Activated naive CD8-positive, alpha-beta T cell treated with anti-CD3 and anti-CD28 coated beads, Interleukin-2, amount 10 ng/mL, durations not matched to agents 7 days and 5 days (primary cell): ENCODE data around the gene TLR5. TPM values are rescaled to one million over a fixed set of nuclear protein-coding genes. Genes with fewer than 3 reads are reported as not detected.

ENCODE experiments used
- ATAC-seq: fragments of 150-1000 bp; cut with Tn5 transposase; one replicate; pipeline ENCODE4 v1.10.0; 2021; ENCODE audit warnings: low read depth, moderate library complexity
- POLR2A ChIA-PET: fragments of 350-600 bp; sonication (Branson Sonifier 250); formaldehyde crosslinking; loops from one replicate; lab custom pipeline; 2021; ENCODE audit warnings: antibody characterized with exemption; lab: Charles Lee
- DNase-seq: peaks from one replicate; pipeline ENCODE4 v3.0.0; 2021
- H3K27ac Mint-ChIP-seq: one replicate; pipeline ENCODE4 v1.8.0; 2022; ENCODE audit warnings: mild to moderate bottlenecking, mixed read lengths
- H3K27me3 Mint-ChIP-seq: one replicate; pipeline ENCODE4 v1.8.0; 2022; ENCODE audit warnings: mild to moderate bottlenecking, moderate library complexity, mixed read lengths
- H3K36me3 Mint-ChIP-seq: one replicate; pipeline ENCODE4 v1.8.0; 2021; ENCODE audit warnings: mild to moderate bottlenecking, mixed read lengths
- H3K4me1 Mint-ChIP-seq: one replicate; pipeline ENCODE4 v1.8.0; 2021; ENCODE audit warnings: mixed read lengths
- H3K4me3 Mint-ChIP-seq: one replicate; pipeline ENCODE4 v1.8.0; 2022; ENCODE audit warnings: mild to moderate bottlenecking, moderate library complexity, mixed read lengths
- H3K9me3 Mint-ChIP-seq: one replicate; pipeline ENCODE4 v1.8.0; 2021; ENCODE audit warnings: mixed read lengths
- total RNA-seq, 2 experiments: library from RNA; stranded (reverse); gene quantifications; one replicate each; pipeline ENCODE4 v1.2.3, GENCODE V29; 2021

Gene TLR5
- total RNA-seq, 2 experiments from 2014 or later: 0.28 to 1.8 TPM

GRCh38 chr1:223084464-223084866, 58.6 kb downstream of the TLR5 start:
- Mint-ChIP-seq H3K9me3 (no peaks in the 10 kb centered on the region), H3K36me3 (no peaks in the 10 kb centered on the region), H3K4me3 (no peak overlapping the region), H3K27ac (no peak overlapping the region), H3K4me1 (peaks cover 4% of the 10 kb centered on the region), H3K27me3 (no peaks in the 10 kb centered on the region)
- ATAC-seq: no peak
- no peak for DNase-seq
- POLR2A ChIA-PET: no interaction called here

- no peak for ATAC-seq
- no peaks in the 10 kb centered on the region for H3K9me3 Mint-ChIP-seq
Observed at GRCh38 chr1:223083831-223084230, 59.2 kb downstream of the TLR5 start.

GRCh38 chr1:223082914-223083313, 60.1 kb downstream of the TLR5 start:
- Mint-ChIP-seq H3K4me1 (peaks cover 4% of the 10 kb centered on the region), H3K27ac (no peak overlapping the region), H3K27me3 (no peaks in the 10 kb centered on the region), H3K4me3 (no peak overlapping the region), H3K9me3 (no peaks in the 10 kb centered on the region), H3K36me3 (no peaks in the 10 kb centered on the region)
- POLR2A ChIA-PET: no interaction called here
- ATAC-seq (no peak), DNase-seq (no peak)

More at GRCh38 chr1:223083831-223084230, 59.2 kb downstream of the TLR5 start:
- POLR2A ChIA-PET: no interaction called here
- H3K27me3 Mint-ChIP-seq: no peaks in the 10 kb centered on the region
- no peak overlapping the region for H3K4me3 Mint-ChIP-seq
- H3K4me1 Mint-ChIP-seq: peaks cover 4% of the 10 kb centered on the region
- no peak for DNase-seq
- no peak overlapping the region for H3K27ac Mint-ChIP-seq
- no peaks in the 10 kb centered on the region for H3K36me3 Mint-ChIP-seq

- H3K4me3 Mint-ChIP-seq: peak overlapping the region; percentile 63
- no peaks in the 10 kb centered on the region for H3K27me3 Mint-ChIP-seq
- no peak overlapping the region for H3K27ac Mint-ChIP-seq
- POLR2A ChIA-PET: no interaction called here
- DNase-seq (peak; percentile 82), ATAC-seq (peak; percentile 93)
- peaks cover 1% of the 10 kb centered on the region for H3K4me1 Mint-ChIP-seq
- H3K9me3 Mint-ChIP-seq: no peaks in the 10 kb centered on the region
- no peaks in the 10 kb centered on the region for H3K36me3 Mint-ChIP-seq
Observed at GRCh38 chr1:223081181-223081994, 61.7 kb downstream of the TLR5 start.

GRCh38 chr1:223079498-223079897, 63.5 kb downstream of the TLR5 start:
- H3K4me1 Mint-ChIP-seq: peaks cover 1% of the 10 kb centered on the region
- no peaks in the 10 kb centered on the region for H3K27me3 Mint-ChIP-seq
- no peak overlapping the region for H3K4me3 Mint-ChIP-seq
- POLR2A ChIA-PET: no interaction called here
- DNase-seq: no peak
- H3K36me3 Mint-ChIP-seq: no peaks in the 10 kb centered on the region
- no peak for ATAC-seq
- H3K27ac Mint-ChIP-seq: no peak overlapping the region
- H3K9me3 Mint-ChIP-seq: no peaks in the 10 kb centered on the region

- H3K27me3 Mint-ChIP-seq: peaks cover 3% of the 10 kb centered on the region
- POLR2A ChIA-PET: no interaction called here
- H3K4me1 Mint-ChIP-seq: peaks cover 1% of the 10 kb centered on the region
- no peak overlapping the region for H3K4me3 Mint-ChIP-seq
- ATAC-seq: no peak
- no peaks in the 10 kb centered on the region for H3K9me3 Mint-ChIP-seq
- no peaks in the 10 kb centered on the region for H3K36me3 Mint-ChIP-seq
- no peak overlapping the region for H3K27ac Mint-ChIP-seq
- no peak for DNase-seq
Observed at GRCh38 chr1:223077247-223077833, 65.7 kb downstream of the TLR5 start.

- H3K9me3 Mint-ChIP-seq: no peaks in the 10 kb centered on the region
- peaks cover 3% of the 10 kb centered on the region for H3K27me3 Mint-ChIP-seq
- no peaks in the 10 kb centered on the region for H3K36me3 Mint-ChIP-seq
- POLR2A ChIA-PET: no interaction called here
- H3K4me1 Mint-ChIP-seq: peaks cover 1% of the 10 kb centered on the region
- H3K27ac Mint-ChIP-seq: no peak overlapping the region
- ATAC-seq (no peak), DNase-seq (no peak)
- no peak overlapping the region for H3K4me3 Mint-ChIP-seq
Observed at GRCh38 chr1:223076362-223076761, 66.7 kb downstream of the TLR5 start.

GRCh38 chr1:223075834-223076233, 67.2 kb downstream of the TLR5 start:
- Mint-ChIP-seq H3K4me1 (no peaks in the 10 kb centered on the region), H3K36me3 (no peaks in the 10 kb centered on the region), H3K27ac (no peak overlapping the region), H3K4me3 (no peak overlapping the region), H3K27me3 (peaks cover 3% of the 10 kb centered on the region), H3K9me3 (no peaks in the 10 kb centered on the region)
- DNase-seq (no peak), ATAC-seq (no peak)
- POLR2A ChIA-PET: no interaction called here

GRCh38 chr1:223074445-223075300, 68.4 kb downstream of the TLR5 start:
- DNase-seq: no peak
- no peaks in the 10 kb centered on the region for H3K9me3 Mint-ChIP-seq
- POLR2A ChIA-PET: no interaction called here
- H3K27ac Mint-ChIP-seq: no peak overlapping the region
- H3K36me3 Mint-ChIP-seq: no peaks in the 10 kb centered on the region
- H3K27me3 Mint-ChIP-seq: peaks cover 3% of the 10 kb centered on the region
- no peaks in the 10 kb centered on the region for H3K4me1 Mint-ChIP-seq
- no peak for ATAC-seq
- H3K4me3 Mint-ChIP-seq: no peak overlapping the region

- no peak for DNase-seq
- Mint-ChIP-seq H3K4me3 (no peak overlapping the region), H3K27me3 (peaks cover 3% of the 10 kb centered on the region), H3K36me3 (no peaks in the 10 kb centered on the region), H3K27ac (no peak overlapping the region), H3K9me3 (no peaks in the 10 kb centered on the region), H3K4me1 (no peaks in the 10 kb centered on the region)
- no peak for ATAC-seq
- POLR2A ChIA-PET: interaction anchor here (0.7 kb wide), 1 partner anchor 606 kb away, joined by 6 read pairs; no protein-coding TSS in a partner anchor
Observed at GRCh38 chr1:223068900-223069665, 74.0 kb downstream of the TLR5 start.

- H3K9me3 Mint-ChIP-seq: no peaks in the 10 kb centered on the region
- no peak for DNase-seq
- H3K27me3 Mint-ChIP-seq: peaks cover 1% of the 10 kb centered on the region
- H3K4me1 Mint-ChIP-seq: no peaks in the 10 kb centered on the region
- no peak for ATAC-seq
- no peak overlapping the region for H3K4me3 Mint-ChIP-seq
- POLR2A ChIA-PET: no interaction called here
- no peak overlapping the region for H3K27ac Mint-ChIP-seq
- H3K36me3 Mint-ChIP-seq: no peaks in the 10 kb centered on the region
Observed at GRCh38 chr1:223067914-223068313, 75.1 kb downstream of the TLR5 start.

- Mint-ChIP-seq H3K27me3 (no peaks in the 10 kb centered on the region), H3K27ac (no peak overlapping the region), H3K9me3 (no peaks in the 10 kb centered on the region), H3K4me1 (no peaks in the 10 kb centered on the region), H3K4me3 (no peak overlapping the region), H3K36me3 (no peaks in the 10 kb centered on the region)
- POLR2A ChIA-PET: no interaction called here
- ATAC-seq (no peak), DNase-seq (no peak)
Observed at GRCh38 chr1:223066415-223066814, 76.6 kb downstream of the TLR5 start.

- Mint-ChIP-seq H3K27ac (no peak overlapping the region), H3K4me3 (no peak overlapping the region), H3K36me3 (no peaks in the 10 kb centered on the region), H3K4me1 (no peaks in the 10 kb centered on the region), H3K9me3 (no peaks in the 10 kb centered on the region), H3K27me3 (peaks cover 6% of the 10 kb centered on the region)
- ATAC-seq (no peak), DNase-seq (no peak)
- POLR2A ChIA-PET: no interaction called here
Observed at GRCh38 chr1:223062177-223062576, 80.9 kb downstream of the TLR5 start.
